ENCODE data around the gene PPP1R1B. TPM values are rescaled to one million over a fixed set of nuclear protein-coding genes. Genes with fewer than 3 reads are reported as not detected.

The PPP1R1B gene
- total RNA-seq, 1 donor: not detected

- Histone ChIP-seq H2AFZ (ENCODE audit: low read length) (no peak overlapping the region), H3K36me3 (ENCODE audit: insufficient read depth, low read length) (no peaks in the 10 kb centered on the region), H3K27me3 (ENCODE audit: insufficient read depth, low read length) (peaks cover 70% of the 10 kb centered on the region), H3K9me3 (ENCODE audit: low read depth, low read length) (no peaks in the 10 kb centered on the region), H3K4me3 (ENCODE audit: insufficient read depth, low read length) (no peak overlapping the region), H4K20me1 (ENCODE audit: insufficient read depth, low read length) (no peaks in the 10 kb centered on the region), H3K79me2 (ENCODE audit: insufficient read depth, low read length) (no peaks in the 10 kb centered on the region), H3K27ac (ENCODE audit: low read depth, low read length) (no peak overlapping the region), H3K4me2 (ENCODE audit: insufficient read depth, low read length) (no peak overlapping the region), H3K4me1 (ENCODE audit: insufficient read depth, low read length) (no peaks in the 10 kb centered on the region)
- TF ChIP-seq CTCF (IDR thresholded peaks at IDR 0.05; ENCODE audit: extremely low read depth, low read depth, low read length): no peak
- peak; percentile 66 for DNase-seq (ENCODE audit: insufficient read length, low spot score, missing footprints)
These were observed 17.2 kb upstream of the PPP1R1B start for GRCh38 chr17:39609416-39610025.

GRCh38 chr17:39611401-39612112 is 15.2 kb upstream of the PPP1R1B start:
- Histone ChIP-seq H3K27me3 (ENCODE audit: insufficient read depth, low read length) (peaks cover 61% of the 10 kb centered on the region), H3K36me3 (ENCODE audit: insufficient read depth, low read length) (no peaks in the 10 kb centered on the region), H3K9me3 (ENCODE audit: low read depth, low read length) (no peaks in the 10 kb centered on the region), H3K79me2 (ENCODE audit: insufficient read depth, low read length) (no peaks in the 10 kb centered on the region), H3K4me1 (ENCODE audit: insufficient read depth, low read length) (no peaks in the 10 kb centered on the region), H3K27ac (ENCODE audit: low read depth, low read length) (no peak overlapping the region), H2AFZ (ENCODE audit: low read length) (no peak overlapping the region), H3K4me3 (ENCODE audit: insufficient read depth, low read length) (no peak overlapping the region), H3K4me2 (ENCODE audit: insufficient read depth, low read length) (no peak overlapping the region), H4K20me1 (ENCODE audit: insufficient read depth, low read length) (no peaks in the 10 kb centered on the region)
- no peak for TF ChIP-seq CTCF (IDR thresholded peaks at IDR 0.05; ENCODE audit: extremely low read depth, low read depth, low read length)
- peak; percentile 81 for DNase-seq (ENCODE audit: insufficient read length, low spot score, missing footprints)

GRCh38 chr17:39612291-39612894 is 14.4 kb upstream of the PPP1R1B start:
- Histone ChIP-seq H3K4me1 (ENCODE audit: insufficient read depth, low read length) (no peaks in the 10 kb centered on the region), H2AFZ (ENCODE audit: low read length) (no peak overlapping the region), H3K9me3 (ENCODE audit: low read depth, low read length) (no peaks in the 10 kb centered on the region), H4K20me1 (ENCODE audit: insufficient read depth, low read length) (no peaks in the 10 kb centered on the region), H3K4me2 (ENCODE audit: insufficient read depth, low read length) (no peak overlapping the region), H3K27me3 (ENCODE audit: insufficient read depth, low read length) (peaks cover 55% of the 10 kb centered on the region), H3K36me3 (ENCODE audit: insufficient read depth, low read length) (no peaks in the 10 kb centered on the region), H3K79me2 (ENCODE audit: insufficient read depth, low read length) (no peaks in the 10 kb centered on the region), H3K4me3 (ENCODE audit: insufficient read depth, low read length) (no peak overlapping the region), H3K27ac (ENCODE audit: low read depth, low read length) (no peak overlapping the region)
- DNase-seq (ENCODE audit: insufficient read length, low spot score, missing footprints): peak; percentile 75
- no peak for TF ChIP-seq CTCF (IDR thresholded peaks at IDR 0.05; ENCODE audit: extremely low read depth, low read depth, low read length)

- no peak overlapping the region for H2AFZ ChIP-seq (ENCODE audit: low read length)
- no peaks in the 10 kb centered on the region for H4K20me1 ChIP-seq (ENCODE audit: insufficient read depth, low read length)
- no peaks in the 10 kb centered on the region for H3K4me1 ChIP-seq (ENCODE audit: insufficient read depth, low read length)
- H3K9me3 ChIP-seq (ENCODE audit: low read depth, low read length): no peaks in the 10 kb centered on the region
- no peaks in the 10 kb centered on the region for H3K79me2 ChIP-seq (ENCODE audit: insufficient read depth, low read length)
- H3K27me3 ChIP-seq (ENCODE audit: insufficient read depth, low read length): peaks cover 50% of the 10 kb centered on the region
- H3K4me2 ChIP-seq (ENCODE audit: insufficient read depth, low read length): no peak overlapping the region
- no peak for DNase-seq (ENCODE audit: insufficient read length, low spot score, missing footprints)
- no peak overlapping the region for H3K4me3 ChIP-seq (ENCODE audit: insufficient read depth, low read length)
- H3K27ac ChIP-seq (ENCODE audit: low read depth, low read length): no peak overlapping the region
- TF ChIP-seq CTCF (IDR thresholded peaks at IDR 0.05; ENCODE audit: extremely low read depth, low read depth, low read length): no peak
- no peaks in the 10 kb centered on the region for H3K36me3 ChIP-seq (ENCODE audit: insufficient read depth, low read length)
These were observed 13.8 kb upstream of the PPP1R1B start for GRCh38 chr17:39612935-39613464.
